M059J (cell line): ENCODE data around the gene RABGEF1. TPM values are rescaled to one million over a fixed set of nuclear protein-coding genes. Genes with fewer than 3 reads are reported as not detected.

ENCODE experiments used
- DNase-seq: peaks from one replicate; pipeline ENCODE4 v3.0.0-alpha.2; 2012; ENCODE audit warnings: low read depth
- total RNA-seq: library from RNA; depleted of rRNA; stranded (reverse); fragments of >200 nt; shearing (Covaris generic); gene quantifications from 2 replicates; pipeline ENCODE4 v1.2.3, GENCODE V29; 2014; rRNA removed

Gene RABGEF1
- total RNA-seq, 1 experiment from 2014 or later, result 41.6 TPM

- peak; percentile 78 for DNase-seq
These were observed 107.6 kb downstream of the RABGEF1 start for GRCh38 chr7:66847879-66848790.

DNA sequence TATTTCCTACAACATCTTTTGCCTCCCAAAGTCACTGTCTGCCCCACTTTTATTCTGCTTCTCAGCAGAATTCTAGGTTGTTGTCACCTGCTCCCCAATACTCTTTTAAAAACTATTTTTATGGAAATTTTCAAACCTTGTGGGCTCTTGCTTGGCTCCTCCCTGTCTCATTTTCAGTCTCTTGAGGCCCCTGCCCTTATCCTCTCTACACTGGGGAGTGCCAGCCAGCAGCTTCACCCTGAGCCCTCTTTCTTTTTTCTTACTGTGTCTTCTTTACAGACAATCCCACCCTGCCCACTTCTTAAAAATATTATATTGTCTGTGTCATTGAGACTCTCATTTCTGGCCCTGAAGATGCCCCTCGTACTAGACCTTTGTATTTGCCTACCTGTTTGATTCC lies 118.8 kb downstream of the RABGEF1 start:
- no peak for DNase-seq

DNA sequence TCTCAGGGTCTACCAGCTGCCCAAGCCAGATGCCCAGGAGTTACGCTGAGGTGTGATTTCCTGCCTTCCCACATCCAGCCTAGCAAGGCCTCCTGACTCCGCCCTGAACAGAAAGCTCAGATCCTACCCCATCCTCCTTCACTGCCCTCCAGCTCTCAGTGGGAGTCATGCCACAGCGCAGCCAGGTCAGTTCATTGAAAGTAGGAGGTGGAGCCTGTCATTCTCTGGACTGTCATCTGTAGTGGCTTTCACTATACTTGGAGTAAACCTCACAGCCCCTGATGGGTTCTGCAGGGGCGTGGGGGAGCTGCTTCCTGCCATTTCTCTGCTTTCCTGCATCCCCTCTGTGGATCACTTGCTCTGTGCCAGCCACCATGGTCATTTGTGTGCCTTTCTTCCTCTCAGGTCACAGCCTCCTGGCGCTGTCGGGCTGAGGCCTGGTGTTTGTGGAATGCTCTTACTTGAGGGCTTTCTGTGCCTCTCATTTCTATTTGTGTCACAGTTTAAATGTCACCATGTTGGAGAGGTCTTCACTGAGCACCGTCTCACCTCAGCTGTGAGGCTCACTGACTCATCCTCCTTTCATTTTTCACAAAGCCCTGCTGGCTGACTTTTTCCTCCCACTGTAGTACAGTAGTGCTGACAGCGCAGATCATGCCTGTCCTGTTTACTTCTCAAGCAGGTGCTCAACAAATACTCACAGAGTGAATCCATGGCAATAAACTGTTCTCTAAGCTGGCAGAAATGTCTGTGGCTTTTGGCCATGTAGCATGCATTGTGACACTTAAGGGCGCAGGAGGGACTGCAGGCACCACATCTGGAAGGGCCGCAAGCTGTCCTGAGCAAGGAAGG lies 119.5 kb downstream of the RABGEF1 start:
- DNase-seq, result peak; percentile 20

GRCh38 chr7:66860767-66861166 lies 120.2 kb downstream of the RABGEF1 start:
- no peak for DNase-seq

Other genes with a start within 250 kb of the RABGEF1 start
- gene KCTD7, start 111.9 kb upstream of the RABGEF1 start, total RNA-seq, result 6.5 and 8.3 TPM in 2 replicates
- 158 and 193 TPM in 2 replicates for gene TMEM248, start 180.5 kb downstream of the RABGEF1 start, total RNA-seq